ENCODE measurements around the gene TVP23A. TPM values are rescaled to one million over a fixed set of nuclear protein-coding genes. Genes with fewer than 3 reads are reported as not detected.

TVP23A gene
- 1.5 TPM for polyA plus RNA-seq (2012; ENCODE audit: insufficient read depth, insufficient read length, low read depth)

DNA sequence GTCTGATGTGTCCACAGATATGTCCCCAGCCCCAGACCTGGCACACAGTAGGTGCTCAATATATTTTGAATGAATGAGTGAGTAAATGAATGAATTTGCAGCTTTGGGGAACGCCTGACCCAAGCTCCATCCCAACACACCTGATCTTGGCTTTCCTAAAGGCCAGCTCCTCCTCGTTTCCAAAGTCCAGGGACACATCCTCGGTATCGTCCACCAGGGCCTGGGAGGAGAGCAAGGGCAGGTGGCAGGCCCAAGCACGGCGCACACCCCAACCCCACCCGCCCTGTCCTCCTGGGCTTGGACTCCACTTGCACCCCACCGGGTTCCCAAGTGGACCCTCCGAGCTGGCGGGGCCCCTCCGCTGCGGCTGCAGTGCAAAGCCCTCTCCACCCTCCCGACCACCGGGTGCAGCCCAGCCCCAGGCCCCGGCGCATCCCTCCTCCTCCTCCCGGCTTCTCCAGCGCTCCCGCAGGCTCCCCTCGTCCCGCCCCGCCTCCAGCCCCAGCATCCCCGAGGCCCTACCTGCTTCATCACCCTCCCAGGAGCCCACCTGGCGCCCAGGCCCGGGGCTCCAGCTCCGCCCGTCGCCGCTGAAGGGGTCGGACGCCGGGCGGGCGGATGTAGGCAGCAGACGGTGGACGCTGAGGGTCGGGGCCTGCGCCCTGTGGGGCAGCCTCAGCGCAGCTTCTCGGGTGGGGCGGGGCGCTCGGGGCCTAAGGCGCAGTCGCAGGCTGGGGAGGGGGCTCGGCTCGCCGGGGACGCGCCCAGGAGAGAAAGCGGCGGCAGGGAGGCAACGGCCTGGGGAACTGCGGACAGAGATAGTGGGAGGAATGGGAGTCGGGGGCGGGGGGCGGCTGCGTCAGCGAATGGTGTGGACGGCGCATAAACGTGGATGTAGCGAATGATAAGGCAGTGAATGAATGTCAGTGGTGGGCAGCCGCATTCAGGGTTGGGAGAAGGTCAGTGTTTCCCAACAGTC, at the start of gene TVP23A:
Gene TVP23A, minus strand, starts transcription at position 832 of the 979 bp plus-strand sequence. Its CDS starts 301 bp downstream, at position 531.
- Histone ChIP-seq H3K9me3 (no peaks in the 10 kb centered on the region), H3K4me3 (ENCODE audit: low read depth, low read length) (peak within 1 kb of the TSS; percentile 44), H3K27me3 (no peaks in the 10 kb centered on the region), H3K36me3 (no peaks in the 10 kb centered on the region), H3K4me1 (no peaks in the 10 kb centered on the region)
- TF ChIP-seq, protein P1, sequence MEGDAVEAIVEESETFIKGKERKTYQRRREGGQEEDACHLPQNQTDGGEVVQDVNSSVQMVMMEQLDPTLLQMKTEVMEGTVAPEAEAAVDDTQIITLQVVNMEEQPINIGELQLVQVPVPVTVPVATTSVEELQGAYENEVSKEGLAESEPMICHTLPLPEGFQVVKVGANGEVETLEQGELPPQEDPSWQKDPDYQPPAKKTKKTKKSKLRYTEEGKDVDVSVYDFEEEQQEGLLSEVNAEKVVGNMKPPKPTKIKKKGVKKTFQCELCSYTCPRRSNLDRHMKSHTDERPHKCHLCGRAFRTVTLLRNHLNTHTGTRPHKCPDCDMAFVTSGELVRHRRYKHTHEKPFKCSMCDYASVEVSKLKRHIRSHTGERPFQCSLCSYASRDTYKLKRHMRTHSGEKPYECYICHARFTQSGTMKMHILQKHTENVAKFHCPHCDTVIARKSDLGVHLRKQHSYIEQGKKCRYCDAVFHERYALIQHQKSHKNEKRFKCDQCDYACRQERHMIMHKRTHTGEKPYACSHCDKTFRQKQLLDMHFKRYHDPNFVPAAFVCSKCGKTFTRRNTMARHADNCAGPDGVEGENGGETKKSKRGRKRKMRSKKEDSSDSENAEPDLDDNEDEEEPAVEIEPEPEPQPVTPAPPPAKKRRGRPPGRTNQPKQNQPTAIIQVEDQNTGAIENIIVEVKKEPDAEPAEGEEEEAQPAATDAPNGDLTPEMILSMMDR (IDR thresholded peaks at IDR 0.05; ENCODE audit: low read depth, low read length) = no peak
- DNase-seq = peak; percentile 21

DNA sequence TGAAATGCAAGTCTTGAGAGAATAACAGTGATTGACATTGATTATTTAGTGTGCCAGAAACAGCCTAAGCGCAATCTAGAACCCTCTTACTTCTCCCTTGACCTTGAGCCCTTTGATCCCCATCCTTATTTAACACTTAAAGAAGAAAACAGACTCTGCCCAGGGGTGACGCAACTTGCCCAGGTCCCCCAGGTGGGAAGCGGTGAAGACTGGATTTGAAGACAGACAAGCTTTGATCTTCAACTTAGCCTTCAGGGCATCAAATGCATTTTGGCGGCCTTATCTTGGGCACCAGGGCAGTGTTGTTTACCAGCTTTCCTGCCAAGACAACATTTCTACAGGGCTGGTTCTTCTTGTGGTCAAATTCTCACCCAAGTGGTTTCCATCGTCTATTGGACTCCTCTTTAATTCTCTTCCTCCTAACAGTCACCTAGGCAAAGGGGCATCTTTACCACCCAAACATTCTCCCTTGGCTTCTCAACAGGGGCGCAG, 49.6 kb upstream of the TVP23A start:
- Histone ChIP-seq H3K9me3 (no peaks in the 10 kb centered on the region), H3K27me3 (peaks cover 2% of the 10 kb centered on the region; the same call in 1 of the 2 replicates), H3K36me3 (no peaks in the 10 kb centered on the region), H3K4me3 (ENCODE audit: low read depth, low read length) (no peak overlapping the region), H3K4me1 (no peaks in the 10 kb centered on the region)
- TF ChIP-seq, protein P1 (IDR thresholded peaks at IDR 0.05; ENCODE audit: low read depth, low read length) = no peak
- no peak for DNase-seq

DNA sequence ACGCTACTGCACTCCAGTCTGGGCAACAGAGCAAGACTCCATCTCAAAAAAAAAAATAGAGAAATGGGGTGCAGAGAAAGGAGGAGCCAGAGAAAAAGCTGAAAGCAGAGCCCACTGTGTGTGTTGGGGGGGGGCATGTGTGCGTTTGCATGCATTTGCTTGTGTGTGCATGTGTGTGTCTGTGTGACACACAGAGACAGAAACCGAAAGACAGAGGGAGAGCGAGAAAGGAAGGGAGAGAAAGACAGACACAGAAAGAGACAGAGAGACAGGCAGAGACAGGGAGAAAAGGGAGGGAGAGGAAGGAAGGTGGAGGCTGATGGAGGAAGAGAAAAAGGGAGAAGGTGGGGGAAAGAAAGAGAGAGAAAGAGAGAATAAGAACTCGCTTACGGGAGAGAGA, 48.6 kb upstream of the TVP23A start:
- DNase-seq = no peak
- H3K4me3 ChIP-seq (ENCODE audit: low read depth, low read length) = no peak overlapping the region
- H3K4me1 ChIP-seq = no peaks in the 10 kb centered on the region
- H3K36me3 ChIP-seq = no peaks in the 10 kb centered on the region
- TF ChIP-seq, protein P1 (IDR thresholded peaks at IDR 0.05; ENCODE audit: low read depth, low read length) = no peak
- H3K27me3 ChIP-seq = no peaks in the 10 kb centered on the region
- no peaks in the 10 kb centered on the region for H3K9me3 ChIP-seq

DNA sequence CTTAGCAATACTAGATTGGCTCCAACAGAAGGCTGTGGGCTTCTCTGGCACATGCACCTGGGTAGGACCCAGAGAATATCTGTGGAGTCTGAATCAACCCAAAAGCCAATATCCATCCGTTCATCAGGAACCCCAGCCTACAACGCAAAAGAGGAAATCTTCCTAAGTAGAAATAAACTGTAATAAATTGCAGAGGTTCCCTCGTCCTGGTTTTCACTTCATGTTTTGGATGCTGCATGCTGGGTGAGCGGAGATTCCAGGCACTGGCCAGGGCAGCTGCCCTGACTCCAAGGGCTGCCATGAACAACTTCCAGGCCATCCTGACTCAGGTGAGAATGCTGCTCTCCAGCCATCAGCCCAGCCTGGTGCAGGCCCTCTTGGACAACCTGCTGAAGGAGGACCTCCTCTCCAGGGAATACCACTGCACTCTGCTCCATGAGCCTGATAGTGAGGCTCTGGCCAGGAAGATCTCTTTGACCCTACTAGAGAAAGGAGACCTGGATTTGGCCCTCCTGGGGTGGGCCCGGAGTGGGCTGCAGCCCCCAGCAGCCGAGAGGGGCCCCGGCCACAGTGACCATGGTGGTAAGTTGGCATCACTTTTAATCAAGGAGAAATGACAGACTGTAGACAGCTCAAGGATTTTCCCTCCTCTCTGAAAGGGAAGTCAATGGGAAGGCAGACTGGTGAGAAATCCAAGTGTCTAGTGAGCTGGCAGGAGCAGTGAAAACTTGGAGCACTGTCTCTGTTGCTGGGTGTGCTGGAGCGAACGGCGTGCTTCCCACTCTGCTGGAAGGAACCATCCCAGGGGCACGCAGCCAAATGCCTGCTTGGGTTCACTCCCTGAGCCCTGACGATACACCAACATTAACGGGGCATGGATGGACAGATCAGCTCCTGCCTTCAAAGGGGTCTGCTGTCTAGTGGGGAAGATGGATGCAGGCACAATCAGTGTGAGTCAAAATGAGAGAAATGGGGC, 47.7 kb upstream of the TVP23A start:
- H3K9me3 ChIP-seq = no peaks in the 10 kb centered on the region
- H3K27me3 ChIP-seq = peaks cover 2% of the 10 kb centered on the region; the same call in 1 of the 2 replicates
- H3K4me3 ChIP-seq (ENCODE audit: low read depth, low read length) = no peak overlapping the region
- TF ChIP-seq, protein P1 (IDR thresholded peaks at IDR 0.05; ENCODE audit: low read depth, low read length) = no peak
- H3K4me1 ChIP-seq = no peaks in the 10 kb centered on the region
- DNase-seq = no peak
- H3K36me3 ChIP-seq = no peaks in the 10 kb centered on the region

DNA sequence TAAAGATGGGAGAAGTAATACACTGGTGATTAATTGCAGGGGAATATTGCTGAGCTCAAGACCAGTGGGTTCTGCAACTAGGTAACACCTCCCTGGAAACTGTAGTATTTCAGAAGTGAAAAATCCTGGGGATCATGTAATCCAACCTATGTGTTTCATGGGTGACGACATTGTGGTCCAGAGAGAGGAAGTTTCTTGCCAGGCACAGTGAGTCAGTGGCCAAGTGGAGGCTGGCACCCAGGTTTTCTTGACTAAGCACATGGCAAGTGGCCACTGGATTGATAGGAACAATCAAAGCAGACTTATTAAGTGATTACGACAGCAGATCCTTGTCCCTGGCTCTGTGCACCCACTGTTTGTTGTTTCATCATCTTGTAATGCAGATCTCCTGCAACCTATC, 43.8 kb upstream of the TVP23A start:
- no peak for DNase-seq
- Histone ChIP-seq H3K4me1 (no peaks in the 10 kb centered on the region), H3K9me3 (no peaks in the 10 kb centered on the region), H3K36me3 (no peaks in the 10 kb centered on the region), H3K4me3 (ENCODE audit: low read depth, low read length) (no peak overlapping the region), H3K27me3 (peaks cover 3% of the 10 kb centered on the region; the same call in 1 of the 2 replicates)
- TF ChIP-seq, protein P1 (IDR thresholded peaks at IDR 0.05; ENCODE audit: low read depth, low read length) = no peak
